H1 (cell line): ENCODE data around the gene ADARB2. TPM values are rescaled to one million over a fixed set of nuclear protein-coding genes. Genes with fewer than 3 reads are reported as not detected.

Source experiments
- HDAC2 ChIP-seq, 2 experiments: fragments of 300-600 bp in 1 of 2; sonication (generic) in 1 of 2; IDR thresholded peaks; 2 replicates each; pipeline ENCODE4 v1.6.1; 2011 to 2012; ENCODE audit warnings: low read depth in 2 of 2, low read length in 2 of 2, mild to moderate bottlenecking in 2 of 2, moderate library complexity in 2 of 2, borderline replicate concordance in 1 of 2, inconsistent platforms in 1 of 2
- JUND ChIP-seq: IDR thresholded peaks from 2 replicates; pipeline ENCODE4 v1.6.1; 2011; ENCODE audit warnings: mild to moderate bottlenecking, improper control_type of control experiment, low read length
- NANOG ChIP-seq: IDR thresholded peaks from 2 replicates; pipeline ENCODE4 v1.6.1; 2011; ENCODE audit warnings: low read length, low read depth, mild to moderate bottlenecking, inconsistent platforms; ENCODE audit not compliant: insufficient read depth, poor library complexity, severe bottlenecking
- POLR2A ChIP-seq, 2 experiments: IDR thresholded peaks; 1 replicate in 1 of 2; 2 replicates in 1 of 2; pipeline ENCODE4 v1.6.1; 2011; ENCODE audit warnings: low read depth in 2 of 2, low read length in 2 of 2, mild to moderate bottlenecking in 2 of 2; ENCODE audit errors: control extremely low read depth in 1 of 2
- YY1 ChIP-seq: IDR thresholded peaks from 2 replicates; pipeline ENCODE4 v1.6.1; 2011; ENCODE audit warnings: low read depth, mild to moderate bottlenecking, low read length
- ZNF274 ChIP-seq: IDR thresholded peaks from 2 replicates; pipeline ENCODE4 v1.7.0; 2012; ENCODE audit warnings: low read length, borderline replicate concordance; ENCODE audit errors: extremely low read depth
- polyA plus RNA-seq, 7 experiments: library from polyadenylated mRNA; depleted of rRNA in 3 of 7; stranded (reverse) in 5 of 7; unstranded in 2 of 7; fragments of >200 nt in 5 of 7; fragments of 200-250 nt in 2 of 7; gene quantifications; 1 replicate in 5 of 7; 2 replicates in 1 of 7; 4 replicates in 1 of 7; pipeline versions ENCODE4 v1.2.1 to v1.2.3, GENCODE V29; 2011 to 2013; ENCODE audit warnings: missing spikeins in 2 of 7, mixed read lengths in 2 of 7
- total RNA-seq: library from RNA; stranded (reverse); fragmentation: NEBNext Ultra II Directional; extraction: Animal tissue kit (Norgen Biotek cat#: 25700); gene quantifications from 2 replicates; pipeline ENCODE4 v1.2.1, GENCODE V29; 2021
- TF ChIP-seq, protein P1 (sequence below): IDR thresholded peaks from 2 replicates; pipeline ENCODE4 v1.6.1; 2012; ENCODE audit warnings: inconsistent platforms
- TF ChIP-seq, protein P2 (sequence below): fragments of 300-600 bp; sonication (generic); IDR thresholded peaks from 2 replicates; pipeline ENCODE4 v1.7.1; 2012; ENCODE audit warnings: low read length, moderate library complexity, mild to moderate bottlenecking, inconsistent platforms; ENCODE audit not compliant: insufficient replicate concordance

Gene ADARB2
- total and polyA plus RNA-seq, 2 of the 8 experiments (the other 6 are each of a cell fraction or from before 2014, with no cell fraction given) = 2.2 to 2.8 TPM

DNA sequence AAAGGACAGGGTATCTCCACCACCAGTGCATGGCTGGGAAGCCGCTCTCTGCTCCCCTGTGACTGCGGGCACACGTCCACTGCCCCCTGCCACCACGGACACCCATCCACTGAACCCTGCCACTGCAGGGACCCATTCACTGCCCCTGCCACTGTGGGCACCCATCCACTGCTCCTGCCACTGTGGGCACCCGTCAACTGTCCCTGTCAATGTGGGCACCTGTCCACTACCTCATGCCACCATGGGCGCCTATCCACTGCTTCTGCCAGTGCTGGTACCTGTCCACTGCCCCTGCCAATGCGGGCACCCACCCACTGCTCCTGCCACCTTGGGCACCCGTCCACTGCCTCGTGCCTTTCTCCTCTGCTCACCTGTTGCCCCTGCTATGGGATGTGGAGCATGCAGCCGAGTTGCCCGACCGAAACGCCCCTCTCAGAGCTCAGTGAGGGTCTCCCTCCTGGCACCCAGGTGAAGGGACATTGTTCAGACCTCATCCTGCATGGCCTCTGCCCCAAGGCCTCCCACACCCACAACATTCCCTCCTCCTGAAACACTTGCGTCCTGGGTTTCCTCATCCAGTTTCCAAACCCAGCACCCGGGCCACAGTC, 207.4 kb downstream of the ADARB2 start (continued):
- TF ChIP-seq, protein P1, sequence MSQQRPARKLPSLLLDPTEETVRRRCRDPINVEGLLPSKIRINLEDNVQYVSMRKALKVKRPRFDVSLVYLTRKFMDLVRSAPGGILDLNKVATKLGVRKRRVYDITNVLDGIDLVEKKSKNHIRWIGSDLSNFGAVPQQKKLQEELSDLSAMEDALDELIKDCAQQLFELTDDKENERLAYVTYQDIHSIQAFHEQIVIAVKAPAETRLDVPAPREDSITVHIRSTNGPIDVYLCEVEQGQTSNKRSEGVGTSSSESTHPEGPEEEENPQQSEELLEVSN = no peak
- TF ChIP-seq POLR2A (IDR thresholded peaks at IDR 0.05; ENCODE audit: control extremely low read depth in 1 of 2, low read depth in 2 of 2, low read length in 2 of 2) (no peak), JUND (no peak), NANOG (no peak), YY1 (no peak), ZNF274 (no peak), HDAC2 (IDR thresholded peaks at IDR 0.05; ENCODE audit: borderline replicate concordance in 1 of 2, low read depth in 2 of 2, low read length in 2 of 2) (no peak)
- TF ChIP-seq, protein P2, sequence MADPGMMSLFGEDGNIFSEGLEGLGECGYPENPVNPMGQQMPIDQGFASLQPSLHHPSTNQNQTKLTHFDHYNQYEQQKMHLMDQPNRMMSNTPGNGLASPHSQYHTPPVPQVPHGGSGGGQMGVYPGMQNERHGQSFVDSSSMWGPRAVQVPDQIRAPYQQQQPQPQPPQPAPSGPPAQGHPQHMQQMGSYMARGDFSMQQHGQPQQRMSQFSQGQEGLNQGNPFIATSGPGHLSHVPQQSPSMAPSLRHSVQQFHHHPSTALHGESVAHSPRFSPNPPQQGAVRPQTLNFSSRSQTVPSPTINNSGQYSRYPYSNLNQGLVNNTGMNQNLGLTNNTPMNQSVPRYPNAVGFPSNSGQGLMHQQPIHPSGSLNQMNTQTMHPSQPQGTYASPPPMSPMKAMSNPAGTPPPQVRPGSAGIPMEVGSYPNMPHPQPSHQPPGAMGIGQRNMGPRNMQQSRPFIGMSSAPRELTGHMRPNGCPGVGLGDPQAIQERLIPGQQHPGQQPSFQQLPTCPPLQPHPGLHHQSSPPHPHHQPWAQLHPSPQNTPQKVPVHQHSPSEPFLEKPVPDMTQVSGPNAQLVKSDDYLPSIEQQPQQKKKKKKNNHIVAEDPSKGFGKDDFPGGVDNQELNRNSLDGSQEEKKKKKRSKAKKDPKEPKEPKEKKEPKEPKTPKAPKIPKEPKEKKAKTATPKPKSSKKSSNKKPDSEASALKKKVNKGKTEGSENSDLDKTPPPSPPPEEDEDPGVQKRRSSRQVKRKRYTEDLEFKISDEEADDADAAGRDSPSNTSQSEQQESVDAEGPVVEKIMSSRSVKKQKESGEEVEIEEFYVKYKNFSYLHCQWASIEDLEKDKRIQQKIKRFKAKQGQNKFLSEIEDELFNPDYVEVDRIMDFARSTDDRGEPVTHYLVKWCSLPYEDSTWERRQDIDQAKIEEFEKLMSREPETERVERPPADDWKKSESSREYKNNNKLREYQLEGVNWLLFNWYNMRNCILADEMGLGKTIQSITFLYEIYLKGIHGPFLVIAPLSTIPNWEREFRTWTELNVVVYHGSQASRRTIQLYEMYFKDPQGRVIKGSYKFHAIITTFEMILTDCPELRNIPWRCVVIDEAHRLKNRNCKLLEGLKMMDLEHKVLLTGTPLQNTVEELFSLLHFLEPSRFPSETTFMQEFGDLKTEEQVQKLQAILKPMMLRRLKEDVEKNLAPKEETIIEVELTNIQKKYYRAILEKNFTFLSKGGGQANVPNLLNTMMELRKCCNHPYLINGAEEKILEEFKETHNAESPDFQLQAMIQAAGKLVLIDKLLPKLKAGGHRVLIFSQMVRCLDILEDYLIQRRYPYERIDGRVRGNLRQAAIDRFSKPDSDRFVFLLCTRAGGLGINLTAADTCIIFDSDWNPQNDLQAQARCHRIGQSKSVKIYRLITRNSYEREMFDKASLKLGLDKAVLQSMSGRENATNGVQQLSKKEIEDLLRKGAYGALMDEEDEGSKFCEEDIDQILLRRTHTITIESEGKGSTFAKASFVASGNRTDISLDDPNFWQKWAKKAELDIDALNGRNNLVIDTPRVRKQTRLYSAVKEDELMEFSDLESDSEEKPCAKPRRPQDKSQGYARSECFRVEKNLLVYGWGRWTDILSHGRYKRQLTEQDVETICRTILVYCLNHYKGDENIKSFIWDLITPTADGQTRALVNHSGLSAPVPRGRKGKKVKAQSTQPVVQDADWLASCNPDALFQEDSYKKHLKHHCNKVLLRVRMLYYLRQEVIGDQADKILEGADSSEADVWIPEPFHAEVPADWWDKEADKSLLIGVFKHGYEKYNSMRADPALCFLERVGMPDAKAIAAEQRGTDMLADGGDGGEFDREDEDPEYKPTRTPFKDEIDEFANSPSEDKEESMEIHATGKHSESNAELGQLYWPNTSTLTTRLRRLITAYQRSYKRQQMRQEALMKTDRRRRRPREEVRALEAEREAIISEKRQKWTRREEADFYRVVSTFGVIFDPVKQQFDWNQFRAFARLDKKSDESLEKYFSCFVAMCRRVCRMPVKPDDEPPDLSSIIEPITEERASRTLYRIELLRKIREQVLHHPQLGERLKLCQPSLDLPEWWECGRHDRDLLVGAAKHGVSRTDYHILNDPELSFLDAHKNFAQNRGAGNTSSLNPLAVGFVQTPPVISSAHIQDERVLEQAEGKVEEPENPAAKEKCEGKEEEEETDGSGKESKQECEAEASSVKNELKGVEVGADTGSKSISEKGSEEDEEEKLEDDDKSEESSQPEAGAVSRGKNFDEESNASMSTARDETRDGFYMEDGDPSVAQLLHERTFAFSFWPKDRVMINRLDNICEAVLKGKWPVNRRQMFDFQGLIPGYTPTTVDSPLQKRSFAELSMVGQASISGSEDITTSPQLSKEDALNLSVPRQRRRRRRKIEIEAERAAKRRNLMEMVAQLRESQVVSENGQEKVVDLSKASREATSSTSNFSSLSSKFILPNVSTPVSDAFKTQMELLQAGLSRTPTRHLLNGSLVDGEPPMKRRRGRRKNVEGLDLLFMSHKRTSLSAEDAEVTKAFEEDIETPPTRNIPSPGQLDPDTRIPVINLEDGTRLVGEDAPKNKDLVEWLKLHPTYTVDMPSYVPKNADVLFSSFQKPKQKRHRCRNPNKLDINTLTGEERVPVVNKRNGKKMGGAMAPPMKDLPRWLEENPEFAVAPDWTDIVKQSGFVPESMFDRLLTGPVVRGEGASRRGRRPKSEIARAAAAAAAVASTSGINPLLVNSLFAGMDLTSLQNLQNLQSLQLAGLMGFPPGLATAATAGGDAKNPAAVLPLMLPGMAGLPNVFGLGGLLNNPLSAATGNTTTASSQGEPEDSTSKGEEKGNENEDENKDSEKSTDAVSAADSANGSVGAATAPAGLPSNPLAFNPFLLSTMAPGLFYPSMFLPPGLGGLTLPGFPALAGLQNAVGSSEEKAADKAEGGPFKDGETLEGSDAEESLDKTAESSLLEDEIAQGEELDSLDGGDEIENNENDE = no peak
